HCEC 1CT (cell line): Measurements from ENCODE around the gene KANSL3.
"Not testable (repeated sequence)": the region's sequence is repeated elsewhere in the genome, so short reads cannot be mapped to it uniquely, and the experiment has no call there.

Experiments
- DNase-seq: peaks from one replicate; pipeline ENCODE4 v3.0.0-alpha.2; 2017

KANSL3 gene

GRCh38 chr2:96556441-96557330, 81.4 kb downstream of the KANSL3 start:
- DNase-seq: peak; percentile 88

- no peak for DNase-seq
Observed at GRCh38 chr2:96555146-96555610, 82.9 kb downstream of the KANSL3 start.

GRCh38 chr2:96554293-96555145, 83.6 kb downstream of the KANSL3 start:
- peak; percentile 33 for DNase-seq

- not testable (repeated sequence) for DNase-seq
Observed at GRCh38 chr2:96553957-96554292, 84.2 kb downstream of the KANSL3 start.

- no peak for DNase-seq
Observed at GRCh38 chr2:96553176-96553956, 84.7 kb downstream of the KANSL3 start.

GRCh38 chr2:96552315-96553175, 85.6 kb downstream of the KANSL3 start:
- no peak for DNase-seq

GRCh38 chr2:96551605-96552314, 86.4 kb downstream of the KANSL3 start:
- DNase-seq: no peak

GRCh38 chr2:96550787-96551604, 87.1 kb downstream of the KANSL3 start:
- DNase-seq: no peak

GRCh38 chr2:96549967-96550786, 87.9 kb downstream of the KANSL3 start:
- DNase-seq: no peak

- DNase-seq: no peak
Observed at GRCh38 chr2:96549466-96549785, 88.7 kb downstream of the KANSL3 start.

GRCh38 chr2:96548558-96549465, 89.3 kb downstream of the KANSL3 start:
- DNase-seq: no peak

GRCh38 chr2:96547731-96548171, 90.4 kb downstream of the KANSL3 start:
- no peak for DNase-seq

GRCh38 chr2:96547203-96547641, 90.9 kb downstream of the KANSL3 start:
- DNase-seq: no peak

- no peak for DNase-seq
Observed at GRCh38 chr2:96546797-96547196, 91.3 kb downstream of the KANSL3 start.

- DNase-seq: no peak
Observed at GRCh38 chr2:96546321-96546720, 91.8 kb downstream of the KANSL3 start.
